NCI-H2196 treated with DMSO at 0.1 percent for 48 hours (cell line): ENCODE measurements around the gene MAGI2.
"Not testable (repeated sequence)": the region's sequence is repeated elsewhere in the genome, so short reads cannot be mapped to it uniquely, and the experiment has no call there.

Experiments
- DNase-seq: peaks from one replicate; lab custom pipeline; 2025; ENCODE audit not compliant: unreplicated experiment; lab: John Stamatoyannopoulos, UW

The MAGI2 gene

DNA sequence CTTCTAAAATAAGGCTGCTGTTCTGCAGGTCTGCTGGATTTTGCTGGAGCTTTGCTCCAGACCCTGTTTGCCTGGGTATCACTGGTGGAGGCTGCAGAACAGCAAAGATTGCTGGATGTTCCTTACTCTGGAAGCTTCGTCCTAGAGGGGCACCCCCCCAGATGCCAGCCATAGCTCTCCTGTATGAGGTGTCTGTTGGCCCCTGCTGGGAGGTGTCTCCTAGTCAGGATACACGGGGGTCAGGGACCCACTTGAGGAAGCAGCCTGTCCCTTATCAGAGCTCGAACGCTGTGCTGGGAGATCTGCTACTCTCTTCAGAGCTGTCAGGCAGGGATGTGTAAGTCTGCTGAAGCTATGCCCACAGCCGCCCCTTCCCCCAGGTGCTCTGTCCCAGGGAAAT lies 382.3 kb downstream of the MAGI2 start:
- not testable (repeated sequence) for DNase-seq

DNA sequence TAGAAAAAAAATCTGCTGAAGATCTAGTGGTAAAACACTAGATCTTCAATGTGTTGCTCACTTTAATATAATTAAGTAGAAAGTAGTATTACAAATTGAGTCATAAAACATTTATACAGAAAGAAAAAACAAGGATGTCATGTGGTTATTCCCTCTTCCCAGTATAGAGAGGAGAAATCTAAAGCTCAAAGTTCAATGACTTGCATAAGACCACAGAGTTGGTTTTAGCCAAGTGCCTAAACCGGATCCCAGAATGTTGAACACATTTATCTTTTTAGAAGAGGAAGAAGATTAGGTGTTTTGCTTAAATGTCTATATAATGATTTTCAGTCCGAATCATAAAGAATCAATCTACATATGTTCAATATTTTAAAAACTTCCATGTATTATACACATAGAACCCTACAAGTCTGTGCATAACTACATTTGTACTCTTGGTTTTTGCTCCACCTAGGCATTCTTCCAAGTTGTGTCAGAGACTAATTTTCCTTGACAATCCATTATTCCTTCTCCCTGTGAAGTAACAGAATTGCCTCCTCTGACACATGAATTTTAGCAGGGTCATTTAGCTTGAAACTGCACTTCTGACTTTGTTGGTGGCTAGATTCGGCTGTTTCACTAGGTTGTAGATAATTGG lies 389.2 kb downstream of the MAGI2 start:
- no peak for DNase-seq

DNA sequence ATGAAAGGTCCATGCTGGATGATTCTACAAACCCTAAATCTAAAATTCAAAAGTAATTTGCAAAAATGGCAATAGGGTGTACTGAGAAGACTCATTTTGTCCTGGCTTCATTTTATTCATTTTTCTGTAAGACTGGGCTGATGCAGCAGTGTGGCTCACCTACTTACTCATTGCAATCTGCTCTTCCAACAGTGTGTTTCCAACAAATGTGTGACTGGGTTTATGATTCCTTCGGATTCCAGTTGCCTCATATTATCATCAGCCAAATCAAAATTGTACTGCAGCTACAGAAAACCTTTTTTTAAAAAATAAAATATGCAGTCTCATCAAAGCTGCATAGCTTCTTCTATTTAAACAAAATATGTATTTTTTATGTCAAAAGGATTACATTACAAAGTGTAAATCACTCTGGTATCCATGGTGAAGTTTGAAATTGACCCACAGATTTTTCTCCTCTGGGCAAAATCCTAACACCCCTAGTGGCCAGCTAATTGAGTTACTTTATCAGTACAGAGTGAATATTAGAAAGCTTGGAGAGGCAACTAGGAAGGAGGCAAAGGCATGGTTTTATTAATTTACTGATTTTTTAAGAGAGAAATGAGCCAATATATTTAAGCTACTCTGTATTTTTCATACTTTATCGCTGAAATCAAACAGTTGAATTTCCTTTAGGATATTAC lies 390.3 kb downstream of the MAGI2 start:
- DNase-seq: no peak

DNA sequence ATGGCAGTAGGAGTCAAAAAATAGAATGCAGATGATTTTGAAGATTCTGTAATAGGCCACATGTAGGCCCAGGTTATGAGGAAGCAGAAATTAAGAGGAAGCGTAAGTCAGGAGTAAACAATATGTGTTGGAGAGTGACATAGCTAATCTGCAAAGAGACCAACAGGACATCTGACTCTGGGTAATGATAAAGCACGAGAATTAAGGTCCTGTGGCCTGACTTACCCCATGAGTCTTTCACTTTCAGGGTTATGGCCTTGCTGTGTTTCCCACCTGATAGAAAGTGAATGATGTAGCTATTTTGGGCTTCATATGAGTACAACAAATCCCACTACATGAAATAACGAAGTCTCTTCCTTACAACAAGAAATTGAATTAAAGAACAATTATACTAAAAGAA lies 393.0 kb downstream of the MAGI2 start:
- no peak for DNase-seq

DNA sequence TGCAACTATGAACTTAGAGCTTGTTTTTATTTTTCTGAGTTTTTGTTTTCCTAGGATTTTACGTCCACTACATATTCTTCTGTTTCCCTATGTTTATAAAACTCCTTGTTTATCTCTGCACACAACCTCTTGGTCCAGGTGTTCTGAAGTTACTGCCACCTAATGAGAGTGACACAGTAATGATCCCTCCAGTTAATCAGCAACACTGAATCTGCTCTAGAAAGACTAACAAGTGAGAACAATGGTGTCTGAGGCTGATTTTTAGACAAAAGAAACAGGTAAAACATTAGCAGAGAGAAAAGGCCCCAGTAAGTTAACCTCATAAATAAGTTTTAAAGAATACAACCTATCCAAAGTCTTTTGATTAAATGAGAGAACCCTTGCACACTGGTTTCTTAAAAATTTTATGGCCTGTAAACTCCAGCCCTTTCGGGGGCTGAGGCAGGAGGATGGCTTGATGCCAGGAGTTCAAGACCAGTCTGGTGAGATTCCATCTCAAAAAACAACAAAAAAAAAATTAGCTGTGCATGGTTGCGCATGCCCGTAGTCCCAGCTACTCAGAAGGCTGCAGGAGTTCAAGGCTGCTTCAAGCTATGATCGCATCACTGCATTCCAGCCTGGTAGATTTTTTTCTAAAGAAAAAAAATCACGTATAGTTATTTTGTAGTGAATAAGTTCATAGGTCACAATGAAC lies 397.6 kb downstream of the MAGI2 start:
- no peak for DNase-seq

DNA sequence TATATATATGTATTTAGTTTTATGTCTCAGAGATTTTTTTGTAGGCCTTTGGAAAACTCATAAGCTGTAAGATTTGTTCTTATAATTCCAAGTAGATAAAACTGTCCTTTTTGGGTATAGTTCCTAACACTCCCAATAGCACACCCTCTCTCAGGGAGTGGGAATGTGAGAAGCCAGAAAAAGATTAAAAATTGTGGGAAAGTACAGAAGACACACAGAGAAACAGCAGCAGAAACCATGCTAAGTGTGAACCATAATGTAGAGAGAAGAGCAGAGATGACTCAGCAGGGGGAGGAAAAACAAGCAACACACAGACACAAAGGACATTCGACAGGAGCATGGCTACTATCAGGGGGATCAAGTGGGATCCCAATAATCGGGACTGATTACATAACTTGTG lies 401.6 kb downstream of the MAGI2 start:
- DNase-seq: no peak

DNA sequence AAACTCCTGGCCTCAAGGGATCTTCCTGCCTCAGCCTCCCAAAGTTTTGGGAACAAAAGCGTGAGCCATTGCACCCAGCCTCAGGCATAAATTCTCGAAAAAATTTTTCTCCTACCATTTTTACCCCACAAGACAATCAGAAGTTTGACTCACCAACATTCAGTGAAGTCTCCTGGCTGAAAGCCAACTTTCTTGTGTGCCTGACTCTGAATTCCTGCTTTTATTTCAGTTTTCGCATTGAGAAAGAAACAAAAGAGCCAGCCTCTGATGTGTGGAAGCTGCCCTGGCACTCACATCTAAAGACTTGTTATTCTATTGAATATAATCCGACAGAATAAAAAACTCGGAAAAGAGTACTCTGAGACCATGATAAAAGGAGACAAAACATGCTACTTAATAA lies 402.9 kb downstream of the MAGI2 start:
- no peak for DNase-seq

DNA sequence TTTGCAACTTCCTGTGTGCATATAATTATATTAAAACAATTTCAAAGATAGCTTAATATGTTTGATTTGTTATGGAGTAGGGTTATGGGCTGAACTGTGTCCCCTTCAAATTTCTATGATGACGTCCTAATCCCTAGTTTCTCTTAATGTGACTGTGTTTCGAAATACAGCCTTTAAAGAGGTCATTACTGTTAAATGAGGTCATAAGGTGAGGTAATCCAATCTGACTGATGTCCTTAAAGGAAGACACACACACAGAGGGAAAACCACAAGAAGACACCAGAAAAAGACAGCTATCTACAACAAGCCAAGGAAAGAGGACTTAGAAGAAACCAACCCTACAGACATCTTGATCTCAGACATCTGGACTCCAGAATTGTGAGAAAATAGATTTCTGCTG lies 407.4 kb downstream of the MAGI2 start:
- DNase-seq: no peak

DNA sequence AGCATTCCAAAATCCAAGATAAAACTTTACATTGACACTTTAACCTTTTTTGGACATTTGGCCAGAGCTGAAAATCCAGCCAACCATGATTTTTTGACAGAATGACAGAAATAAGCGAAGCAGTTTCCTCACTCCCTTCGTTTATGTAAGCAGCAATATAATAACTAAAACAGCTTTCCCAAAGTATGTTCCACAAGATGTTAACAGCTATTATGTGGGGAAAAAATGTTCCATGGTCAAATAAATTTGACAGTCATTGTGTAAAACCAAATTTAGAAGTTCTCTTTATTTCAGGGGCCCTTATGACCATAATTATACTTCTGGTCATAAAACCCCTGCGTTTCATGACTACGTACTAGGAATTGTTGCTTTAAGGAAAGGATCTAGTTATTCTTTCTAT lies 416.5 kb downstream of the MAGI2 start:
- DNase-seq: no peak

DNA sequence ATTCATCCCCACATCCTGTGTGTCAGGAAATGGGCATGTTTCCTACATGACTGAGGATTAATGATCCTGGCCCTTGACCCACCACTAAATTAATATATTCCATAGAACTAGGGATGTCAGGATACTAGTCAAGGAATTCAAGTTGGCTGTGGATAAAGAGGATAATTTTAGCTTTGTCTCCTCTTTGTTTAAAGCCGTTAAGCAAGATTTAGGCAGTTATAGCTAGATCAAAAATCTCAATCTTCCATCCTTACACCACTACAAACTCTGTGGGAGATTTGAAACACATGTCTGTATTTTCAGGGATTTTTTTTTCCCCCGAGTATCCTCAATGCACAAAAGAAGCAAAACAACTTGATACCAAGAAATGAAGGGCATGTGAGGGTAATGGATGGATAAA lies 417.1 kb downstream of the MAGI2 start:
- no peak for DNase-seq

DNA sequence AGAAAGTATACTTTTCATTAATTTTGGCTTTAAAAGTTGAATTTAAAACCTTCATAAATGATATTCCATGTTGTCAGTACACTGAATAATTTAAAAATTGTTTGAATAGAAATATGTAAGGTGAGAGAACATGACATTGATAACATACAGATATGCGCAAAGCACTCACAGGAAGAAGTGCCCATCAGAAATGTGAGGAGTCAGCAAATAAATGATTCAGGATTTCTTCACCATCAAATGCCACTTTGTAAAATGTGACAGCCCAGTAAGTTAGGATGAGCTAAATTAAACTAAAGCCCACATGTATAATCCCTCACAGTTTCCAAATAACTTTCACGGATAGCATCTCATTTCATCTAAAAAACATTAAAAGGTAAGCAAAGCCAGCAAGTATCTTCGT lies 417.6 kb downstream of the MAGI2 start:
- no peak for DNase-seq

DNA sequence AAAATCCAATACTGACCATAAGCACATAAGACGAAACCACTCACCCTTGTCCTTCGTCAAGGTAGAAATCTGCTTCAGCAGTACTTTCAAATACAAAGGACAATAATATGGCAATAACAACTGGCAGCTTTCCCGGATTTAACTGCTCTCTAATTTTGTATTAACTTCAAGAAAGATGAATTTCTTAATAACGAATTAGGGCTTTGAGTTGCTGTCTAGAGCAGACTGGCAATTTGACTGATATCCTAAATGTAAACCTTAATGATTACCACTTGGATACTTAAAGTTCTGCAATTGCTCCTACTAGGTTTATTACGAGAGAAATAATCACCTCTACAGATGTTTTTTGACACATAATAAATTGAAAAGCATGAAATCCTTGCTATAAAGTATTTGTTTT lies 418.7 kb downstream of the MAGI2 start:
- DNase-seq: no peak

DNA sequence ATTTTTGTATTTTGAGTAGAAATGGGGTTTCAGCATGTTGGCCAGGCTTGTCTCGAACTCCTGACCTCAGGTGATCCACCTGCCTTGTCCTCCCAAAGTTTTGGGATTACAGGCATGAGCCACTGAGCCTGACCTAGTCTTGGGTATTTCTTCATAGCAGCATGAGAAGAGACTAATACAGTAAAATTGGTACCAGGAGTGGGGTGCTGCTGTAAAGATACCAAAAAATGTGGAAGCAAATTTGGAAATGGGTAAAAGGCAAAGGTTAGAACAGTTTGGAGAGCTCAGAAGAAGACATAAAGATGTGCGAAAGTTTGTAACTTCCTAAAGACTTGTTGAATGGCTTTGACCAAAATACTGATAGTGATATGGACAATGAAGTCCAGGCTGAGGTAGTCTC lies 433.8 kb downstream of the MAGI2 start:
- DNase-seq: not testable (repeated sequence)

DNA sequence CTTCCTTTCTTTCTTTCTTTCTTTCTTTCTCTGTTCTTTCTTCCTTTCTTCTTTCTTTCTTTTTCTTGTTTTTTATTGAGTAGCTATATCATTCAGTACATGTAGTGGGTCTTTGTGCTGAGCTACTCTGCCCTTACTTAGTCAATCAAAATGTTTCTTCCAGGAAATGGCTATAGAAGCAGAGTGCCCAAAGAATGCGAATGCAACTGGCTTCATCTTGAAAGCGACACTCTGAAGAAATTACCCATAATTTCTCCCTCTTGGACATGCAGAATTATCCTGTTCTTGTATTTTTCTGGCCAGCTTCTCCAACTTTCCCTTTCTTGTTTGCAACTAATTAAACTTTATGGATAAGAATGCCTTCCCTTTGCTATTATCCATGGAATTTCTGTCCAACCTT lies 441.5 kb downstream of the MAGI2 start:
- DNase-seq: no peak

DNA sequence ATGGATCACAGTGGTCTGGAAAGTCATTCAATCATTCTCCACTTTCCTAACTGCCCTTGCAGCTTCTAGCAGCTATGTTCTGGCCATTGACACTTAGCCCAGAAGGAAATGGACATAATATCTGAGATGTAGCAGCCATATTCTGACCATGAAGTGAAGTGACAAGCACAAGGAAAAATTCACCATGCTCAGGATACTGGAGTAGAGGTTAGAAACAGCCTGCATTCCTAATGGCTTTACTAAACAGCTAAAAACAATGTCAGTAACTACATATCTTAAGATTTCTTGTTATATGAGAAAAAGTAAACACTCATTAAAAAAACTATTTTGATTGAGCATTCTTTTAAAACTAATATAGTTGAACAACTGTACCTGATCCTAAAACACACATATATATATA lies 443.8 kb downstream of the MAGI2 start:
- no peak for DNase-seq

DNA sequence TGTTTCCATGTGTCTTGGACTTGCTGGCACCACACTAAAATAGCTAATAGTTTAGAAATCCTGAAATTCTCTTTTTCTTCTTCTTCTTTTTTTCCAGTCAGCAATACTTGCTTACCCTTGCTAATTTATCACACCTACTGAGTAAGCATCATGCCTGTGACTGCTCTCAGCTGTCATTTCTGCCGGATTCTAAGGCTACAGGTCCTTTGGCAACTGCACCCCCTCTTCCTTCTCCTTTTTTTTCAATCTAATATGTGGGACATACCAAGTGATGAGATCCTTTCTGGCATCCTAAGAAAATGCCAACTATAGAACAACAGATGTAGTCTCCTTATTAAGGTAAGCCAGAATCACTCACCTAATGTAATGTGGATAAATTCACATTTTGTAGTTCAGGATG lies 444.7 kb downstream of the MAGI2 start:
- DNase-seq: no peak

DNA sequence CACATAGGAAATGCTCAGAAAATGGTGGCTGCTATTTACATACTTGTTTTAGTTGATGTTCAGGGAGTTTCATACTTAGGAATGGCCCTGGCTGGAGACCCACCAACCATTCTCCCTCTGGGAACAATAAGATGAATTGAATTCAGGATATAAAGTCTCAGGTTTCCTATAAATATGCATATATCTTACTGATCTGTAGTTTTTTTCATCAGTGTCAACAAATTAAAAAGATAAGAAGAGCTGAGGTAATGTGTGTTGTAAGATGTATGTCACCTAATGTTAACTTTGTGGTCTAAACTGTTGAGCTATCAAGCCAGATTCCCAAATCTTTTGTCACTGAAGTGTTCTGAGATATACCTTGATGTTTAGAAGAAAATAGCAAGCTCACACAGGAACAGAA lies 457.5 kb downstream of the MAGI2 start:
- no peak for DNase-seq

DNA sequence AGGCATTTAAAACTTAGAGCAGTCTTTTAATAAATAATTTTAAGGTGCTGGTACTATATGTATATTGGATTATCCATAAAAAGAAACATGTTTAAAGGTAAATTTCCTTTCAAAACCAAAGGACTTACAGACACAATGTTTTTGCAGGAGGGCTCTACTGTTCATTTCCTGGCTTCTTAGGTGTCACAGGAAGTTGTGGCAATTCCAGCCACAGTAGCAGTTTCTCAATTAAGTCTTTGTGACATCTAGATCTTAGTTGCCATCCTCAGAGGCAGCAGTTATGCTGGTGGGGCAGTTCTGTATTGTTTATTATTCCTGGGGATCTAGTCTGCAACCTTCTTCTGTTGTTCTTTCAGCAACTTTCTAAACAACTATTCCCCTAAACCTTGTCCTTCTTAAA lies 460.1 kb downstream of the MAGI2 start:
- DNase-seq: no peak

DNA sequence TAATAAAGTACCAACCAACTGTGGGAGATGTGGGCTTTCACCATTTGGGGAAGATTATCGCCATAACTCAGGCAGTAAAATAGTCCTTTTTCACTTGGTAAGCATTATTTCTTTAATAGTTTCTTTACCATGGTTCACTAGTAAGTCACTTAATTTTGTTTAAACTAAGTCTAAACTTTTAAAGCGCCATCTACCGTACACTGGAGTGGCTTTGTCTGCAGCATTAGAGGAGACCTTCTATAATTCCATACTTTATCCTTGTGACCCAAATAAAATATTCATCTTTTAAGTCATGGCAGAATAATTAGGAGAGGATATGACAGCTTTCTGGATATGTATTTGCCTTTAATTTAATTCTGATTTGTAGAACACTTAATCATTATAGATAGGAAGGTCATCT lies 468.0 kb downstream of the MAGI2 start:
- no peak for DNase-seq

DNA sequence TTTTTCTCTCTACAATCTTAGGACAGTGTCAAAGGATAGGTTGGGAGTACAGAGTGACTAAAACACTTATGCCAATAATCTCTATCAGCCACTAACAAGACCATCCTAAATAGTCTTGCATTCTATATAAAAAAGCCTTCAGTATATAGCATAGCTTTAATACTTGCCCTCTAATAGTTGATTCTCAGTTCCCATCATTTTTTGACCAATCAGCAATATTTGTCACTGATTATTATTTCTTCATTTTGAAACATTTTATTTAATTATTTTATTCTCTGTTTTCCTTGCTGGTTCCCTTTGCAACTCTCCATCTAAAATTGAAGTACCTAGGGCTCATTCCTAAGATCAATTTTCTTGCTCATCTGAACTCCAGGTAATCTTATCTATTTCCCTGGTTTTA lies 470.0 kb downstream of the MAGI2 start:
- no peak for DNase-seq

DNA sequence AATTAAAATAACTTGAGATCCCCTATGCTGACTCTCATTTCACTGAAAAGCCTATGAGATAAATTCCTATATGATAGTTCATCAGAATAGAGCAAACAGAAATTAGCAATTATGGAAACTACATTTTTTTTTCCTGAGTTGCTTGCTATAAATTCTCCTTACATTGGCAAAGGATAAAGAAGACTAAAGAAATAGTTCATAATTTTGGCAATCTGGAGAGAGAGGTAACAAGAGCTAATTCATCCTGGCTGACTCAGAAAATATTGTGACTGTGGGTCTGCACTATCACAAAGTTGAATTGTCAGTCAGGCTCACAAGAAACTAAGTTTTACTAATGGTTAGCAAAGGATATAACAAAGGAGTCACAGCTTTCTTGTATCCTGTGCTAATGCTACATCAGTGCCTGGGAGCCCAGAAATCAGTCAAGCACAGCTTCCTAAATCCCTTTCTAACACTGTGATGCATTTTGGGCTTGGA lies 483.0 kb downstream of the MAGI2 start:
- DNase-seq: no peak

DNA sequence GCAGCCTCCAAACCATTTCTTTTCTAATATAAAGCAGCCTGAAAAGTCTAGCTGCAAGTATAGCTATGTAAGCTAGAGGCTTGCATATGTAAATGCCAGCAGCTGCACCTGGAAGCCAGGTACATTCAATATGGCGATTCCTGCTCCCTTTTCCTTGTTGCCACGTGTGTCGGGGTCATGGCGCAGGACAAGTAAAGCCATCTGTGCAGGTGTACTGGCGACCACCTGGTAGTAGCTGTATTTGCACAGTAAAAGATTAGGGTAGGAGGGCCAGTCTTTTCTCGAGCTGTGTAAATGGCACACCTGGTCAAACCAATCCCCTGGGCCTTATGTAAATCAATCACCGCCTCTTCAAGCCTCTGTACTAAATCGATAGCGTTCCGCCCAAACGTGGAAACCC lies 484.5 kb downstream of the MAGI2 start:
- DNase-seq: no peak
